ACC112 (cell line): ENCODE data around the gene LOXL4.
"Not testable (repeated sequence)": the region's sequence is repeated elsewhere in the genome, so short reads cannot be mapped to it uniquely, and the experiment has no call there.

Experiments used
- H2AFZ ChIP-seq: fragments of 200-600 bp; sonication (generic); one replicate; pipeline ENCODE4 v1.6.0; 2017; ENCODE audit warnings: antibody characterized with exemption, low read length; ENCODE audit not compliant: unreplicated experiment
- H3K27ac ChIP-seq: fragments of 200-600 bp; sonication (generic); 2 replicates; pipeline ENCODE4 v1.5.1; 2014; ENCODE audit warnings: low read depth, mild to moderate bottlenecking, antibody characterized with exemption, low read length, moderate library complexity
- H3K27me3 ChIP-seq: fragments of 200-600 bp; sonication (generic); 2 replicates; pipeline ENCODE4 v1.6.1; 2014; ENCODE audit warnings: mild to moderate bottlenecking, antibody characterized with exemption, low read length, moderate library complexity, mixed read lengths; ENCODE audit not compliant: insufficient read depth
- H3K36me3 ChIP-seq: fragments of 200-600 bp; sonication (generic); 2 replicates; pipeline ENCODE4 v1.6.1; 2016; ENCODE audit warnings: mild to moderate bottlenecking, antibody characterized with exemption, low read length, moderate library complexity, mixed read lengths; ENCODE audit not compliant: insufficient read depth
- H3K4me1 ChIP-seq: fragments of 200-600 bp; sonication (generic); one replicate; pipeline ENCODE4 v1.6.1; 2016; ENCODE audit warnings: low read length, mixed read lengths; ENCODE audit not compliant: insufficient read depth, unreplicated experiment, control insufficient read depth
- H3K4me3 ChIP-seq: fragments of 200-600 bp; sonication (generic); 2 replicates; pipeline ENCODE4 v1.5.1; 2014; ENCODE audit warnings: mild to moderate bottlenecking, low read depth, low read length
- H3K79me2 ChIP-seq: fragments of 200-600 bp; sonication (generic); one replicate; pipeline ENCODE4 v1.6.0; 2016; ENCODE audit warnings: low read length; ENCODE audit not compliant: control insufficient read depth, unreplicated experiment, insufficient read depth

The LOXL4 gene

GRCh38 chr10:98242823-98243222, 25.2 kb downstream of the LOXL4 start:
- Histone ChIP-seq H2AFZ (no peak overlapping the region), H3K27me3 (no peaks in the 10 kb centered on the region), H3K4me3 (no peak overlapping the region), H3K27ac (no peak overlapping the region), H3K36me3 (peaks cover 7% of the 10 kb centered on the region; the same call in 1 of the 2 replicates), H3K4me1 (no peaks in the 10 kb centered on the region), H3K79me2 (no peaks in the 10 kb centered on the region)

- no peaks in the 10 kb centered on the region for H3K79me2 ChIP-seq
- H3K27ac ChIP-seq: no peak overlapping the region
- peaks cover 13% of the 10 kb centered on the region; the same call in 1 of the 2 replicates for H3K36me3 ChIP-seq
Measured at GRCh38 chr10:98240524-98240923, 27.5 kb downstream of the LOXL4 start.

GRCh38 chr10:98238391-98238790, 29.6 kb downstream of the LOXL4 start:
- Histone ChIP-seq H3K27ac (no peak overlapping the region), H3K4me1 (no peaks in the 10 kb centered on the region), H3K79me2 (no peaks in the 10 kb centered on the region), H3K27me3 (no peaks in the 10 kb centered on the region), H3K36me3 (peaks cover 14% of the 10 kb centered on the region; the same call in 1 of the 2 replicates), H2AFZ (no peak overlapping the region), H3K4me3 (no peak overlapping the region)

More at GRCh38 chr10:98240524-98240923, 27.5 kb downstream of the LOXL4 start:
- Histone ChIP-seq H2AFZ (no peak overlapping the region), H3K27me3 (no peaks in the 10 kb centered on the region), H3K4me3 (no peak overlapping the region), H3K4me1 (no peaks in the 10 kb centered on the region)

GRCh38 chr10:98236862-98237261, 31.1 kb downstream of the LOXL4 start:
- Histone ChIP-seq H3K27me3 (no peaks in the 10 kb centered on the region), H3K27ac (no peak overlapping the region), H3K4me3 (no peak overlapping the region), H3K36me3 (peaks cover 14% of the 10 kb centered on the region; the same call in 1 of the 2 replicates), H3K4me1 (no peaks in the 10 kb centered on the region), H3K79me2 (no peaks in the 10 kb centered on the region), H2AFZ (no peak overlapping the region)

GRCh38 chr10:98235846-98236245, 32.1 kb downstream of the LOXL4 start:
- H3K27me3 ChIP-seq: no peaks in the 10 kb centered on the region
- H3K36me3 ChIP-seq: peaks cover 14% of the 10 kb centered on the region; the same call in 1 of the 2 replicates
- no peak overlapping the region for H3K27ac ChIP-seq
- H3K79me2 ChIP-seq: peaks cover 2% of the 10 kb centered on the region
- H3K4me3 ChIP-seq: no peak overlapping the region
- no peak overlapping the region for H2AFZ ChIP-seq
- H3K4me1 ChIP-seq: no peaks in the 10 kb centered on the region

- peaks cover 12% of the 10 kb centered on the region for H3K36me3 ChIP-seq
- no peak overlapping the region for H3K4me3 ChIP-seq
- H3K4me1 ChIP-seq: no peaks in the 10 kb centered on the region
- H3K27ac ChIP-seq: no peak overlapping the region
- H3K27me3 ChIP-seq: no peaks in the 10 kb centered on the region
- no peak overlapping the region for H2AFZ ChIP-seq
- H3K79me2 ChIP-seq: peaks cover 8% of the 10 kb centered on the region
Measured at GRCh38 chr10:98231417-98231816, 36.6 kb downstream of the LOXL4 start.

GRCh38 chr10:98228266-98228665, 39.7 kb downstream of the LOXL4 start:
- H3K27ac ChIP-seq, H2AFZ ChIP-seq, H3K4me3 ChIP-seq, H3K4me1 ChIP-seq, H3K27me3 ChIP-seq: not testable (repeated sequence)
- Histone ChIP-seq H3K79me2 (peaks cover 24% of the 10 kb centered on the region), H3K36me3 (peaks cover 11% of the 10 kb centered on the region)

- not testable (repeated sequence) for H3K27ac ChIP-seq, H3K27me3 ChIP-seq, H2AFZ ChIP-seq, H3K4me1 ChIP-seq, H3K4me3 ChIP-seq
- Histone ChIP-seq H3K36me3 (peaks cover 11% of the 10 kb centered on the region), H3K79me2 (peaks cover 25% of the 10 kb centered on the region)
Measured at GRCh38 chr10:98227713-98228112, 40.3 kb downstream of the LOXL4 start.

- peaks cover 7% of the 10 kb centered on the region for H3K4me1 ChIP-seq
- H3K27ac ChIP-seq: no peak overlapping the region
- peaks cover 25% of the 10 kb centered on the region for H3K79me2 ChIP-seq
- H3K27me3 ChIP-seq: no peaks in the 10 kb centered on the region
- no peak overlapping the region for H3K4me3 ChIP-seq
- H3K36me3 ChIP-seq: peaks cover 11% of the 10 kb centered on the region
- H2AFZ ChIP-seq: no peak overlapping the region
Measured at GRCh38 chr10:98226508-98227144, 41.4 kb downstream of the LOXL4 start.

GRCh38 chr10:98224996-98225395, 43.0 kb downstream of the LOXL4 start:
- H3K27me3 ChIP-seq: no peaks in the 10 kb centered on the region
- no peak overlapping the region for H2AFZ ChIP-seq
- peaks cover 7% of the 10 kb centered on the region for H3K4me1 ChIP-seq
- peaks cover 25% of the 10 kb centered on the region for H3K79me2 ChIP-seq
- no peak overlapping the region for H3K4me3 ChIP-seq
- H3K36me3 ChIP-seq: peaks cover 12% of the 10 kb centered on the region
- no peak overlapping the region for H3K27ac ChIP-seq

- H2AFZ ChIP-seq: no peak overlapping the region
Measured at GRCh38 chr10:98224509-98224908, 43.5 kb downstream of the LOXL4 start.

More at GRCh38 chr10:98224509-98224908, 43.5 kb downstream of the LOXL4 start:
- H3K36me3 ChIP-seq: peaks cover 17% of the 10 kb centered on the region
- no peak overlapping the region for H3K4me3 ChIP-seq
- peaks cover 7% of the 10 kb centered on the region for H3K4me1 ChIP-seq
- no peaks in the 10 kb centered on the region for H3K27me3 ChIP-seq
- H3K27ac ChIP-seq: no peak overlapping the region
- H3K79me2 ChIP-seq: peaks cover 30% of the 10 kb centered on the region
